Fibroblast of villous mesenchyme (primary cell): ENCODE measurements around the gene AFAP1. TPM values are rescaled to one million over a fixed set of nuclear protein-coding genes. Genes with fewer than 3 reads are reported as not detected.

Experiments used
- DNase-seq: peaks from one replicate; pipeline ENCODE4 v3.0.0-alpha.2; 2010; ENCODE audit warnings: low read depth
- H3K4me3 ChIP-seq: 2 replicates; pipeline ENCODE4 v1.5.1; 2011; ENCODE audit warnings: low read depth, mild to moderate bottlenecking, low read length
- CTCF ChIP-seq: IDR thresholded peaks from 2 replicates; pipeline ENCODE4 v1.5.1; 2012; ENCODE audit warnings: low read depth, mild to moderate bottlenecking, low read length; ENCODE audit not compliant: insufficient read depth
- total RNA-seq: library from RNA; depleted of rRNA; stranded (reverse); fragments of >200 nt; gene quantifications from 2 replicates; pipeline ENCODE4 v1.2.3, GENCODE V29; 2012

Gene AFAP1
- total RNA-seq, 1 donor: 133 TPM

- TF ChIP-seq CTCF: no peak
- no peak for DNase-seq
- no peak overlapping the region for H3K4me3 ChIP-seq
These were observed 224.9 kb downstream of the AFAP1 start for GRCh38 chr4:7714738-7715137.

- no peak for DNase-seq
- no peak for TF ChIP-seq CTCF
- no peak overlapping the region for H3K4me3 ChIP-seq
These were observed 225.5 kb downstream of the AFAP1 start for GRCh38 chr4:7714176-7714575.

GRCh38 chr4:7713757-7714156 lies 225.9 kb downstream of the AFAP1 start:
- TF ChIP-seq CTCF: no peak
- no peak for DNase-seq
- no peak overlapping the region for H3K4me3 ChIP-seq

GRCh38 chr4:7712021-7712671 lies 227.5 kb downstream of the AFAP1 start:
- no peak for TF ChIP-seq CTCF
- H3K4me3 ChIP-seq: no peak overlapping the region
- DNase-seq: no peak

- TF ChIP-seq CTCF: no peak
- no peak for DNase-seq
- H3K4me3 ChIP-seq: no peak overlapping the region
These were observed 228.2 kb downstream of the AFAP1 start for GRCh38 chr4:7711307-7711963.

- DNase-seq: no peak
- H3K4me3 ChIP-seq: no peak overlapping the region
- no peak for TF ChIP-seq CTCF
These were observed 228.9 kb downstream of the AFAP1 start for GRCh38 chr4:7710576-7711306.
